CD14-positive monocyte (primary cell): Measurements from ENCODE around the gene FBXO17. TPM values are rescaled to one million over a fixed set of nuclear protein-coding genes. Genes with fewer than 3 reads are reported as not detected.

ENCODE experiments used
- DNase-seq, 3 donors: peaks; one replicate each; pipeline ENCODE4 v3.0.0-alpha.2; 2011 to 2022
- H2AFZ ChIP-seq: 2 replicates; pipeline ENCODE4 v1.6.0; 2012; ENCODE audit warnings: mild to moderate bottlenecking, low read depth, low read length, inconsistent platforms; ENCODE audit not compliant: insufficient read depth, poor library complexity, severe bottlenecking
- H3K27ac ChIP-seq, 2 donors: 1 replicate in 1 of 2; 2 replicates in 1 of 2; pipeline ENCODE4 v1.5.1; 2012 to 2013; ENCODE audit warnings: low read length in 2 of 2, control low read depth in 1 of 2, inconsistent platforms in 1 of 2, low read depth in 1 of 2, mild to moderate bottlenecking in 1 of 2
- H3K27me3 ChIP-seq, 2 donors: one replicate each; pipeline versions ENCODE4 v1.6.0 to v1.6.1; 2011 to 2013; ENCODE audit warnings: low read length in 2 of 2; ENCODE audit not compliant: control insufficient read depth in 2 of 2, insufficient read depth in 2 of 2
- H3K36me3 ChIP-seq, 2 donors: replicated peaks in 1 of 2; 1 replicate in 1 of 2; 2 replicates in 1 of 2; pipeline versions ENCODE4 v1.5.1 to v1.6.1; 2012 to 2013; ENCODE audit warnings: low read length in 2 of 2, control low read depth in 1 of 2, inconsistent platforms in 1 of 2, mild to moderate bottlenecking in 1 of 2; ENCODE audit not compliant: insufficient read depth in 2 of 2, control insufficient read depth in 1 of 2
- H3K4me1 ChIP-seq, 2 donors: 1 replicate in 1 of 2; 2 replicates in 1 of 2; pipeline versions ENCODE4 v1.5.1 to v1.6.1; 2012 to 2013; ENCODE audit warnings: low read length in 2 of 2, control low read depth in 1 of 2, inconsistent platforms in 1 of 2, mild to moderate bottlenecking in 1 of 2, moderate library complexity in 1 of 2; ENCODE audit not compliant: insufficient read depth in 2 of 2, control insufficient read depth in 1 of 2
- H3K4me2 ChIP-seq: replicated peaks from 2 replicates; pipeline ENCODE3; 2012; ENCODE audit warnings: low read length, moderate library complexity, mild to moderate bottlenecking; ENCODE audit not compliant: poor library complexity, severe bottlenecking; ENCODE audit errors: extremely low read depth
- H3K4me3 ChIP-seq, 3 experiments: fragments of 200-600 bp in 1 of 3; sonication (generic) in 1 of 3; replicated peaks in 1 of 3; 1 replicate in 2 of 3; 2 replicates in 1 of 3; pipeline ENCODE4 v1.5.1; 2011 to 2013; ENCODE audit warnings: low read length in 3 of 3, mild to moderate bottlenecking in 3 of 3, control low read depth in 2 of 3, low read depth in 2 of 3, inconsistent platforms in 1 of 3, moderate library complexity in 1 of 3
- H3K79me2 ChIP-seq: 2 replicates; pipeline ENCODE4 v1.6.0; 2012; ENCODE audit warnings: mild to moderate bottlenecking, control low read depth, inconsistent platforms, low read length, moderate library complexity; ENCODE audit not compliant: insufficient read depth
- H3K9ac ChIP-seq: 2 replicates; pipeline ENCODE4 v1.6.0; 2017; ENCODE audit warnings: low read length, mild to moderate bottlenecking; ENCODE audit not compliant: insufficient read depth, poor library complexity, severe bottlenecking
- H3K9me3 ChIP-seq, 2 donors: replicated peaks in 1 of 2; 1 replicate in 1 of 2; 2 replicates in 1 of 2; pipeline versions ENCODE4 v1.5.1 to v1.6.1; 2012 to 2013; ENCODE audit warnings: low read length in 2 of 2, control low read depth in 1 of 2; ENCODE audit not compliant: control insufficient read depth in 1 of 2, insufficient read depth in 1 of 2
- H4K20me1 ChIP-seq: 2 replicates; pipeline ENCODE4 v1.6.0; 2012; ENCODE audit warnings: mild to moderate bottlenecking, low read length, control low read depth, moderate library complexity; ENCODE audit not compliant: insufficient read depth
- H3K27ac Mint-ChIP-seq, 7 donors: one replicate each; pipeline ENCODE4 v1.8.0; 2020; ENCODE audit warnings: mild to moderate bottlenecking in 7 of 7, mixed read lengths in 7 of 7, moderate library complexity in 6 of 7, inconsistent platforms in 2 of 7
- H3K27me3 Mint-ChIP-seq, 3 donors: one replicate each; pipeline ENCODE4 v1.8.0; 2021 to 2022; ENCODE audit warnings: low read depth in 3 of 3, mild to moderate bottlenecking in 3 of 3, mixed read lengths in 3 of 3, moderate library complexity in 3 of 3, inconsistent platforms in 1 of 3
- H3K36me3 Mint-ChIP-seq, 2 donors: one replicate each; pipeline ENCODE4 v1.8.0; 2020; ENCODE audit warnings: mixed read lengths in 2 of 2, inconsistent platforms in 1 of 2, mild to moderate bottlenecking in 1 of 2
- H3K4me1 Mint-ChIP-seq: one replicate; pipeline ENCODE4 v1.8.0; 2020; ENCODE audit warnings: mild to moderate bottlenecking, mixed read lengths
- H3K4me3 Mint-ChIP-seq, 2 donors: one replicate each; pipeline ENCODE4 v1.8.0; 2020; ENCODE audit warnings: mild to moderate bottlenecking in 2 of 2, mixed read lengths in 2 of 2, moderate library complexity in 1 of 2
- H3K9me3 Mint-ChIP-seq, 7 donors: one replicate each; pipeline ENCODE4 v1.8.0; 2020 to 2022; ENCODE audit warnings: mixed read lengths in 7 of 7, mild to moderate bottlenecking in 6 of 7, moderate library complexity in 6 of 7, inconsistent platforms in 2 of 7
- CTCF ChIP-seq: fragments of 200-600 bp; IDR thresholded peaks from one replicate; pipeline ENCODE4 v1.8.0; 2022; ENCODE audit warnings: antibody characterized with exemption, mild to moderate bottlenecking
- WGBS: methylation state at CpG from one replicate; pipeline ENCODE4 v1.1.5; 2013; ENCODE audit warnings: missing lambda C conversion rate; ENCODE audit not compliant: insufficient coverage; 5-methylcytosine and 5-hydroxymethylcytosine counted together
- intact Hi-C, 2 donors: fragments of 100-400 bp; cut with micrococcal nuclease; formaldehyde crosslinking; loops; one replicate each; pipeline versions ENCODE4 v1.15.0 to v1.15.1; 2023
- polyA plus RNA-seq, 3 donors: library from polyadenylated mRNA; depleted of rRNA in 1 of 3; unstranded in 2 of 3; stranded (reverse) in 1 of 3; fragments of 300-500 nt in 2 of 3; fragments of >200 nt in 1 of 3; fragmentation: Illumina TruSeq in 2 of 3; gene quantifications; 1 replicate in 2 of 3; 2 replicates in 1 of 3; pipeline ENCODE4 v1.2.3, GENCODE V29; 2012 to 2021

FBXO17 gene
- polyA plus RNA-seq, 3 donors: not detected

DNA sequence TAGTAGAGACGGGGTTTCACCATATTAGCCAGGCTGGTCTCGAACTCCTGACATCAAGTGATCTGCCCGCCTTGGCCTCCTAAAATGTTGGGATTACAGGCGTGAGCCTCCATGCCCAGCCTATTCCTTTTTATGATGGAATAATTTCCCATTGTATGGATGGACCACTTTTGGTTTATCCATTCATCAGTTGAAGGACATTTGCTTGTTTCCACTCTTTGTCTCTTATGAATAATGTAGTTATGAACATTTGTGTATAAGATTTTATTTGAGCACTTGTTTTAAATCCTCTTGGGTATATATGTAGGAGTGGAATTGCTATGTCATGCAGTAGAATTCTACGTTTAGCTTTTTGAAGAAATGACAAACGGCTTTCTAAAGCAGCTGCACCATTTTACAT lies 33.5 kb upstream of the FBXO17 start:
- no peaks in the 10 kb centered on the region for H4K20me1 ChIP-seq
- Mint-ChIP-seq H3K4me1 (no peaks in the 10 kb centered on the region), H3K36me3 (no peaks in the 10 kb centered on the region), H3K4me3 (no peak overlapping the region), H3K27me3 (peaks cover 2 to 19% (median 12%) of the 10 kb centered on the region in 3 donors), H3K9me3 (peaks cover 0 to 3% (median 0%) of the 10 kb centered on the region in 7 donors), H3K27ac (no peak overlapping the region)
- H3K4me2 ChIP-seq: no peak overlapping the region
- H3K9ac ChIP-seq: no peak overlapping the region
- H3K36me3 ChIP-seq: no peaks in the 10 kb centered on the region
- no peaks in the 10 kb centered on the region for H3K27me3 ChIP-seq
- no peaks in the 10 kb centered on the region for H3K9me3 ChIP-seq
- no peak overlapping the region for H3K27ac ChIP-seq
- no peaks in the 10 kb centered on the region for H3K4me1 ChIP-seq
- H2AFZ ChIP-seq: no peak overlapping the region
- DNase-seq: no peak
- intact Hi-C loops: loop anchor here in 1 of 2 donors (2.0 kb wide), 1 partner anchor 62 kb away; no protein-coding TSS in a partner anchor
- no peak overlapping the region for H3K4me3 ChIP-seq
- H3K79me2 ChIP-seq: no peaks in the 10 kb centered on the region
- 100% methylated on average over 1 of the region's 6 CpGs for WGBS
- no peak for TF ChIP-seq CTCF

GRCh38 chr19:39008137-39008536 lies 32.6 kb upstream of the FBXO17 start:
- H3K27ac Mint-ChIP-seq: no peak overlapping the region
- H3K27me3 ChIP-seq: no peaks in the 10 kb centered on the region
- no peak for TF ChIP-seq CTCF
- H4K20me1 ChIP-seq: no peaks in the 10 kb centered on the region
- no peak overlapping the region for H3K4me3 ChIP-seq
- no peaks in the 10 kb centered on the region for H3K4me1 ChIP-seq
- H3K4me3 Mint-ChIP-seq: no peak overlapping the region
- no peak overlapping the region for H3K4me2 ChIP-seq
- H3K79me2 ChIP-seq: no peaks in the 10 kb centered on the region
- peaks cover 2 to 23% (median 12%) of the 10 kb centered on the region in 3 donors for H3K27me3 Mint-ChIP-seq
- no peaks in the 10 kb centered on the region for H3K36me3 Mint-ChIP-seq
- H3K9me3 Mint-ChIP-seq: peaks cover 0 to 3% (median 0%) of the 10 kb centered on the region in 7 donors
- no peak overlapping the region for H2AFZ ChIP-seq
- H3K36me3 ChIP-seq: no peaks in the 10 kb centered on the region
- no peaks in the 10 kb centered on the region for H3K9me3 ChIP-seq
- no peak for DNase-seq
- whole genome bisulfite sequencing: 100% methylated on average over 1 of the region's 6 CpGs
- no peak overlapping the region for H3K9ac ChIP-seq
- H3K27ac ChIP-seq: no peak overlapping the region
- H3K4me1 Mint-ChIP-seq: no peaks in the 10 kb centered on the region
- intact Hi-C loops: loop anchor here in 1 of 2 donors (2.0 kb wide), 1 partner anchor 61 kb away; no protein-coding TSS in a partner anchor
